Measurements from ENCODE around the gene DNASE1.

DNA sequence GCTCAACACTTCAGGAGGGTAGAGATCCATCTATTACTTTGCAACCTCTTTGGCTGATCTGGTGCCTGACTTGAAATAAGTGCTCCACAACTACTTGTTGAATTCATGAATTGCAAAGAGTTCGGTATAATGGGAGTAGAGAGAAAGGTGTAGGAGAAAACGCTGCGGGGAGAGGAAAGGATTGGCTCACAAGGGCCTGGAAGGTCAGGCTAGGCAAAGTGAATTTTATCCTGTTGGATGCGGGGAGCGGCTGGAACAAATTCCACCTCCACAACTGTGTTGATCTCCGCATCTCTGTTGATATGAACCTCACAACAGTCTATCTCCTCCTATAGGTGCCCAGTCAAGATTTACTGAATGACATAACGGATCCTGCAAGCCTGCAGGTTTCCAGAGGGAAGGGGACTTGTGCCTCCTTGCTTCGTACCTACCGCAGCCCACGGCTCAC, 43.8 kb upstream of the DNASE1 start:
- TF ChIP-seq TAF1 (IDR thresholded peaks at IDR 0.05; ENCODE audit: low read depth, low read length): no peak
- TF ChIP-seq POLR2A (IDR thresholded peaks at IDR 0.05; ENCODE audit: low read depth, low read length): no peak
